ENCODE data around the gene PEX6.

- TF ChIP-seq POLR2A (IDR thresholded peaks at IDR 0.05): no peak
- TF ChIP-seq, protein P1, sequence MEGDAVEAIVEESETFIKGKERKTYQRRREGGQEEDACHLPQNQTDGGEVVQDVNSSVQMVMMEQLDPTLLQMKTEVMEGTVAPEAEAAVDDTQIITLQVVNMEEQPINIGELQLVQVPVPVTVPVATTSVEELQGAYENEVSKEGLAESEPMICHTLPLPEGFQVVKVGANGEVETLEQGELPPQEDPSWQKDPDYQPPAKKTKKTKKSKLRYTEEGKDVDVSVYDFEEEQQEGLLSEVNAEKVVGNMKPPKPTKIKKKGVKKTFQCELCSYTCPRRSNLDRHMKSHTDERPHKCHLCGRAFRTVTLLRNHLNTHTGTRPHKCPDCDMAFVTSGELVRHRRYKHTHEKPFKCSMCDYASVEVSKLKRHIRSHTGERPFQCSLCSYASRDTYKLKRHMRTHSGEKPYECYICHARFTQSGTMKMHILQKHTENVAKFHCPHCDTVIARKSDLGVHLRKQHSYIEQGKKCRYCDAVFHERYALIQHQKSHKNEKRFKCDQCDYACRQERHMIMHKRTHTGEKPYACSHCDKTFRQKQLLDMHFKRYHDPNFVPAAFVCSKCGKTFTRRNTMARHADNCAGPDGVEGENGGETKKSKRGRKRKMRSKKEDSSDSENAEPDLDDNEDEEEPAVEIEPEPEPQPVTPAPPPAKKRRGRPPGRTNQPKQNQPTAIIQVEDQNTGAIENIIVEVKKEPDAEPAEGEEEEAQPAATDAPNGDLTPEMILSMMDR (IDR thresholded peaks at IDR 0.05): no peak
These were observed 41.2 kb upstream of the PEX6 start for GRCh38 chr6:43020052-43020705.
